ENCODE measurements around the gene ELL. TPM values are rescaled to one million over a fixed set of nuclear protein-coding genes. Genes with fewer than 3 reads are reported as not detected.
"Not testable (repeated sequence)": the region's sequence is repeated elsewhere in the genome, so short reads cannot be mapped to it uniquely, and the experiment has no call there.

Gene ELL
- total RNA-seq, 1 donor from 2014 or later, result 17.1 TPM

DNA sequence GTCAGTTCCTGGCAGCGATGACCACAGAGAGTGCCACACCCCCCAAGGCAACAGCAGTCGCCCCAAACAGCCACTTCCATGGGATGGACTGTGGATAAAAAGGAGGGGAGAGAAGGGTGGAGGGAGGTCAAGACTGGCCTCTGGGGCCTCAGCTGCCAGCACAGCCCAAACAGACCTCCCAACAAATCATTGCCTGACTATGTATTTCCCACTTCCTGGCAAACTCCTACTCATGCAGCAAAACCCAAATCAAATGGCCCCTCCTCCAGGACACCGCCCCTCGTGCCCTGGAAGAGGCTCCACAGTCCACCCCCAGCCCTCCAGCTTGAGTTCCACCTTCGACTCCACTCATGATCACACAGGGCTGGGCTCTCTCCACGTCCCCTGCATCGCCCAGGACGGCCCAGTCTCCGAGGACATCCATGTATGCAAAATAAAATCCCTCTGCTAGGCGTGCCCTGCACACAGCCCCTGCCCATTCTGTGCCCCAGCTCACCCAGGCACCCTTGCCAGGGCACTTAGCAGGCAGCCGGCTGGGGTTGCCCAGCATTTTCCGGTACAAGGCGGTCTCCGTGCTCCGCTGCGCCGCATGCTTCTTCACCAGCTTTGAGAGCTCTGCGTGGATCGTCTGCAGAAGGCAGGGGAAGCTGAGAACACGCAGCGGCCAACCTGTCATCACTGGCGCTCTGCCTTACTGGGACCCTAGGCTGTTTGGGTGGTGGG is 10.5 kb upstream of the ELL start:
- no peak for DNase-seq (ENCODE audit: low read depth in 2 of 2)

- DNase-seq (ENCODE audit: low read depth in 2 of 2), result no peak
Measured at GRCh38 chr19:18531485-18531884, 9.6 kb upstream of the ELL start.

DNA sequence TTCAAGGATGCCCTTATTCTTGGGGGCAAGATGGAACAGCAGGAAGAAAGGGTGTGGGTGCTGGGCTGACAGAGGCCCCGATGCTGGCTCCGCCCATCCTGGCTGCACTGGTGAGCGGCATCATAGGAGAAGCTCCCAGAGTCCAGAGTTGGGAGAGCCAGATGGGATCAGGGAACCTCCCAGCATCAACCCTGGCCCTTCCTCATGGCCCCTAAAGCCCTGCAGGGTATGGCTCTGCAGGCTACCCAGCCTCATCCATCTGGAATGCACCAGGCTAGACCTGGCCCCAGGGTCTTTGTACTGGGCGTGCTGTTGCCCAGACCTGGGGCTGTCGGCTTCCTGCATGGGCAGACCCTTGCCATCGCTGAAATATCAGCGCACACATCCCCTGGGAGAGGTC is 7.9 kb upstream of the ELL start:
- DNase-seq (ENCODE audit: low read depth in 2 of 2), result no peak

- no peak for DNase-seq (ENCODE audit: low read depth in 2 of 2)
Measured at GRCh38 chr19:18526316-18526715, 4.4 kb upstream of the ELL start.

GRCh38 chr19:18523841-18524240 is 2.0 kb upstream of the ELL start:
- DNase-seq (ENCODE audit: low read depth in 2 of 2), result no peak

GRCh38 chr19:18522862-18523440 is 1.1 kb upstream of the ELL start:
- not testable (repeated sequence) for DNase-seq (ENCODE audit: low read depth in 2 of 2)

GRCh38 chr19:18522124-18522861 is 423 bp upstream of the ELL start:
- DNase-seq (ENCODE audit: low read depth in 2 of 2), result peak; percentile 100

- DNase-seq (ENCODE audit: low read depth in 2 of 2), result peak; percentile 30 to 33
Measured at GRCh38 chr19:18520848-18521691, 800 bp downstream of the ELL start.

DNA sequence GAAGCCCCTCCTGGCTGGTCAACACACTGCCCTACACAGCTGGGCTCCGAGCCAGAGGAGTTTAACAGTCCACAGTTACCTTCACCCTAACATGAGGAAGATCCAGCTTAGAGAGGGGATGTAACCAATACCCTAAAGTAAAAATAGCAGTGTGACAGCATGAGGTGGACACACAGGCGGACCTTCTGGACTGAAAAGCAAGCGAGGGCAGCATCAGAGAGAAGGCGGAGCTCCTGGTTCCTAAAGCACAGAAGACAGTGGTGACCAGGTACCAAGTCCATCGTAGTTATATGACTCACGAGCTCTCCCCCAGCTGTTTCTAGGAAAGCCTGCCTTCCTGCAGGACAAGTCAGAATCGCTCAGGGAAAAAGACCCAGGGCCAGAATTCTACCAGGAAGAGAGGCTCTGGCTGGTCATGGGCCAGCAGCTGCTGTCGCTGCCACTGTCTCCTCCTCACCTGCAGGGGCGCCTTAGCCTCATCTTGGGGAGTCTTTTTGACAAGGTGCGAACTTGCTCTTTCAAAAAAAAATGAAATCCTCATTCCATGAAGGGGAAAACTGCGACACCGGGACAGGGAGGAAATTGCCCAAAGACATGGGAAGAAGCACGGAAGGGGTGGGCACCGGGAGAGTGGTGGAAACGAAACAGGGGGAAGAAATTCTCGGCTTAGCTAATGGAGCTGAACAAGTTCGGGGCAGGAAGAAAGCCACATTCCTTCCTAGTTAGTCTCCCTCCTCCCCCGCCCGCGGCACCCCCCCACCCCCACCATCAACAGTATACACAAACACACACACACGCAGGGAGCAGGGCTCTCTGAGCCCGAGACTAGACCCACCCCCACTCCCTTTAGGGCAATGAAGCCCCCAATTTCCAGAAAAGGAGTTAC is 1.7 kb downstream of the ELL start:
- DNase-seq (ENCODE audit: low read depth in 2 of 2), result peak; percentile 69 to 82

GRCh38 chr19:18518639-18519038 is 3.2 kb downstream of the ELL start:
- no peak for DNase-seq (ENCODE audit: low read depth in 2 of 2)

GRCh38 chr19:18517606-18518005 is 4.3 kb downstream of the ELL start:
- DNase-seq (ENCODE audit: low read depth in 2 of 2), result no peak

DNA sequence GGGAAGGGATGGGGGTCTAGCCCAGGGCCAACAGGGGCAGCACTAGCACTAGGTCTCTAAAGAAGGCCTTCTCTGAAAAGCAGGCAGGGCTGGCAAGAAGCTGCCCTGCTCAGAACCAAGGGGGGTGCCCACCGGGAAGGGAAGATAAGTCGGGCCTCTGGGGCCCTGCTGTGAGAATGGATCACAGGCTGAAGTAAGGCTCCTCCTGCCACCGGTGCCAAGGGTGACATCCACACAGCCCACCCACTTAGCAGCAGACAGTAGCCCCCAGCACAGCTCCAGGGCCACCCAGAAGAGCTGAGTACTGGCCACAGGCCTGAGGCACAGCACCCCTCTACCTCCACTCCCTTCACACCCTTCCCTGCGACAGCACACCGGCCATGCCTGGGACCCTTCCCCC is 5.9 kb downstream of the ELL start:
- DNase-seq (ENCODE audit: low read depth in 2 of 2), result no peak

DNA sequence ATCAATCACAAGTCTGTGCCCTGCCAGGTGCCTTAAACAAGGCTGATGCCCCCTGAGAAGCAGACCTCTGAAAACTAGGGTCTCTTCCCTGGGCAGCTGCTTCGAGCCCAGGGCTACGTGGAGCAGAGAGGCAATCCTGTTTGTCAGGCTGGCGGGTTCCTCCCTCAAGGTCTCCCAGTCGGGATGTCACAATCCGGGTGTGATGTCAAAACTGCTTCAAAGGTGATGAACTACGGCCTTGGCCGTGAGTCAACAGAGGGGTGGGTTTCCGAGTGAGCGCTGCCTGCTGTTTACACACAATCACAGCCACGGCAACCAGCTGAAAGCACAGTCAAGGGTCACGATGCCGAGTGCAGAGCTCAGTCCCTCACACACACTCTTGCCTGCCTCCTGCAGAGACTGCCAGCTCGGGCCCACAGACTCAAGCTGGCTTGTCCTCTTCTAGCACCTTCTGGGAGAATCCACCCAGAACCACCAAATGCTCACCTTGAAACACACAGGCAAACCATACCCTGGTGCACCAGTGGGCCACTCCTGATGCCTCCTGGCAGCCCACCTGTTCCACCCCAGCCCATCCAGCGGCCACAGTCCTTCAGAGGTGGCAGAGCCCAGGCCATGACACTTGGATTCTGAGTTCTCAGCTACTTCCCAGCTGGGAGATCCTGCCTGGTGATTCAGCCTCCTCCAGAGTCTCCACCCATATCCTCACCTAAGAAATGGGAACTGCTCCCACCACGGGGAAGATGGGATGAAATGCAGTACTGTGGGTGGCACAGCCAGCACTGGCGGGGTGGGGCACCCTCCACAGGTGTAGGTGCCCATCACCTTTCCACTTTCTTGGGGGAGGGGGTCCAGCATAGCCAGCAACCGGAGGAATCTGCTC is 6.8 kb downstream of the ELL start:
- peak; percentile 93 to 97 for DNase-seq (ENCODE audit: low read depth in 2 of 2)

GRCh38 chr19:18513868-18514267 is 8.0 kb downstream of the ELL start:
- DNase-seq (ENCODE audit: low read depth in 2 of 2), result no peak

DNA sequence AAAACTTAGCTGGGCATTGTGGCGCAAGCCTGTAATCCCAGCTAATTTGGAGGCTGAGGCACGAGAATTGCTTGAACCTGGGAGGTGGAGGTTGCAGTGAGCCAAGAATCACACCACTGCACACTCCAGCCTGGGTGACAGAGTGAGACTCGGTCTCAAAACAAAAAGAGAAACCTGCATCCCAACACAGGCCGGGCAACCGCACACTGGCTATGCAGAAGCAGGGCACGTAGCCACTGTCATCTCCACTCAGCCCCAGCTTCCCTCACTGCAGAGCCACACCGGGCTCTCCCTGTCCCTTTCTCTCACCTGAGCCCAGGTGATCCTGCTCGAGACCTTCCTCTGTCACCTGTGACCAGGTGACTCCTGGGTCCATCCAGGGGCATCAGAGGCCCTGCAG is 11.7 kb downstream of the ELL start:
- no peak for DNase-seq (ENCODE audit: low read depth in 2 of 2)

- no peak for DNase-seq (ENCODE audit: low read depth in 2 of 2)
Measured at GRCh38 chr19:18508585-18508984, 13.3 kb downstream of the ELL start.

GRCh38 chr19:18507727-18508440 is 14.0 kb downstream of the ELL start:
- DNase-seq (ENCODE audit: low read depth in 2 of 2), result peak; percentile 46 to 56

- DNase-seq (ENCODE audit: low read depth in 2 of 2), result peak in 1 of 2 donors; percentile 28
Measured at GRCh38 chr19:18507021-18507726, 14.7 kb downstream of the ELL start.
